Measurements from ENCODE around the gene WFIKKN1. TPM values are rescaled to one million over a fixed set of nuclear protein-coding genes. Genes with fewer than 3 reads are reported as not detected.
A peak's percentile ranks its signal among the peaks of the same experiment; 100 is the strongest.

WFIKKN1 gene
- total RNA-seq, 2 donors from 2014 or later: 0.33 to 0.71 TPM

DNA sequence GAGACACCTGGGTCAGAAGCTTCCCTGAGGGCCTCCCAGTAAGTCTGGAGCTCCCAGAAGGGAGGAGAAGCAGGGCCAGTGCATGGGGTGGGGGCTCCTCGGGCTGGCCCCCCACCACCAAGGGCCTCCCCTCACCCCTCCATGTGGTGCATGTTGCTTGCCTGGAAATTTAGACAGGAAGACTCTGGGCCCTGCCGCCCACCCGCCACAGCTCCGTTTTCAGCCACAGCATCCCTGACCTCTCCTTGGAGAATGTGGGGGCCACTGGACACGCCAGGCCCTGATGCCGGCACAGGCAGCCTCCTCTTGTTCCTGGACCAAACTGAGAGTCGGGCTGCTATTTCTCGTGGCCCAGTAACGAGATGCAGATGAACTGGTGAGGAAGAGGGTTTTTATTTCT lies 8.1 kb downstream of the WFIKKN1 start:
- Mint-ChIP-seq H3K9me3 (no peaks in the 10 kb centered on the region), H3K36me3 (peaks cover 0 to 5% of the 10 kb centered on the region in 2 donors), H3K27ac (no peak overlapping the region)
- no peak for ATAC-seq
- no peak for DNase-seq (ENCODE audit: low spot score in 2 of 2)

DNA sequence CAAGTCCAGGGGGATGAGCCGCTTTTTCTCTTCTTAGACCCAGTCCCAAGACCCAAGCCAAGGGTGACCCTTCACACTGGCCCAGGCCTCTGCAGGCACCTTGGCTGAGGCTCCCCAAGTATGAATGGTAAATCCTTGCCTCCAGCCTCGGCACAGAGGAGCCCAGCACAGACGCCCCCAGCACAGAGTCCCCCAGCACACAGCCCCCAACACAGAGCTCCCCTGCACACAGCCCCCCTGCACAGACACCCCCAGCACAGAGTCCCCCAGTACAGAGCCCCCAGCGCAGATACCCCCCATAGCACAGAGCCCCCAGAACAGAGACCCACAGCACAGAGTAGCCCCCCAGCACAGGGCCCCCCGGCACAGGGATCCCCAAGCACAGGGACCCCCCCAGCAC lies 9.8 kb downstream of the WFIKKN1 start:
- no peak for ATAC-seq
- Mint-ChIP-seq H3K27ac (no peak overlapping the region), H3K9me3 (no peaks in the 10 kb centered on the region), H3K36me3 (peaks cover 0 to 5% of the 10 kb centered on the region in 2 donors)
- DNase-seq (ENCODE audit: low spot score in 2 of 2): no peak

DNA sequence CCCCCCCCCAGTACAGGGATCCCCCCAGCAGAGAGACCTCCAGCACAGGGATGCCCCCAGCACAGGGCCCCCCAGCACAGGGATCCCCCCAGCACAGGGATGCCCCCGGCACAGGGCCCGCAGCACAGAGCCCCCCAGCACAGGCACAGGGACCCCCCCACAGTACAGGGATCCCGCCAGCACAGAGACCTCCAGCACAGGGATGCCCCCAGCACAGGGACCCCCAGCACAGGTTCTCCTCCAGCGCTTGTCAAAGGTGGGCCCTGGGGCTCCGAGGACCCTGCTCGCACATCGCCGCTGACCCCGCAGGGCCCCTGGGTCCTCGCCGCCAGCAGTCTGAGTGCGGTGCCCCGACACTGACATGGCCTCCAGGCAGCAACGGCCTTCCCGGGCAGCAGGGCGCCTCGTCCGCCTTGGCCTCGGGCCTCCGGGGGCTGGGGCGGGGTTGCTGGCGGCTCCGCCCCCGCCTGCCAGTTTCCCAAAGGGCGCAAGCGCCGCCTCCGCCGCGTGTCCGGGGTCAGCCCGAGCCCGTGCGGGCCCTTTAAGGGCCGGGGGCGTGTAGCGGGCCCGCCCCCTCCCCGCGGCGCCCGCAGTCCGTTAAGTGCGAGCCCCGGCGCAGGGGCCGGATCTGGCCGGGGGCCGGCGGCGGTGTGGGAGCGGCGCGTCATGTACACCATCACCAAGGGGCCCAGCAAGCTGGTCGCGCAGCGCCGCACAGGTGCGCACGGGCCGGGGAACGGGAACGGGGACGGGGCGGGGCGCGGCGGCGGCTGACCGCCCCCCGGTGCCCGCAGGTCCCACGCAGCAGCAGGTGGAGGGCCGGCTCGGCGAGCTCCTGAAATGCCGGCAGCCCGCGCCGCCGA lies 10.8 kb downstream of the WFIKKN1 start, which contains the start of gene MCRIP2:
Gene MCRIP2, plus strand, starts transcription at position 503 of the 863 bp plus-strand sequence. Its CDS starts 164 bp downstream, at position 667.
- no peaks in the 10 kb centered on the region for H3K9me3 Mint-ChIP-seq
- H3K36me3 Mint-ChIP-seq: peaks cover 0 to 3% of the 10 kb centered on the region in 2 donors
- ATAC-seq (peak; percentile 73), DNase-seq (ENCODE audit: low spot score in 2 of 2) (peak; percentile 86 to 87)
- H3K27ac Mint-ChIP-seq: peak within 1 kb of the TSS in 1 of 2 donors; percentile 29

DNA sequence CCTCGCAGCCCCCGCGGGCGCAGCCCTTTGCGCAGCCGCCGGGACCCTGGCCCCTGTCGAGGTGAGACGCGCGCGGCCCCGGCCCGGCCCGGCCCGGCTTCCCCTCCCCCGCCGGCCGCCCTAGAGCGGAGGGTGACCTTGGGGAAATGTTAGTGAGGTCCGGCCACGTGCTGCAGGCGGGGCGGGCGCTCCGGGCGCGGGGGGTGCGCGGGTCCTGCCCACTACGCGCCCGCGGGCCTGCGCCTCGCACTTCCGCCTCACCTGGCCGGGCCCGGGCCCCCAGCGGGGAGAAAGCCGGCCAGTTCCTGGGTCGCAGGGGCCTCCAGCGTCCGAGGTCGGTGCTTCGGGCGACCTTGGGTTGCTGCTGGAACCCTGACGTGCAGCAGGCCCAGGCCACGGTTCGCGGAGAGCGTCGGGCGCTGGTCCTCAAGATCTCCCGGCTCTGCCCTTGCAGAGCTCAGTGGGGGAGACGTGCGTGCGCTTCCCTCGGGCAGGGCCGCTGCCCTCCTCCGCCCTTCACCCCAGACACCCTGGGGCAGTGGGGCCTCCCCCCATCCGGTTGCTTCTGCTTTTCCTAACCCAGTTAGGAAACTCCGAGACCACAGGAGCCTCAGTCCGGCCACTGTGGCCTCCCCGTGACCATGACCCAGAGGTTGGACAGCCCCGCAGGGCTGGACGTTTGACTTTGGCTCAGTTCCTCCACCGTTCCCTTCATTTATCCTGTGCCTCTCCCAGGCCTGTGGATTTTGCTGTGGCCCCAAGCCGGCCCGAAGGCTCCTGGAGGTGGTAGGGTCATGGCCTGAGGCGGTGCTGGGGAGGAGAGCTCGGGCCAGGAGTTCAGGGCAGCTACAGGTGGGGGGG lies 11.6 kb downstream of the WFIKKN1 start:
- no peaks in the 10 kb centered on the region for H3K36me3 Mint-ChIP-seq
- H3K9me3 Mint-ChIP-seq: no peaks in the 10 kb centered on the region
- H3K27ac Mint-ChIP-seq: peak overlapping the region in 1 of 2 donors; percentile 29
- peak; percentile 34 to 62 for ATAC-seq
- DNase-seq (ENCODE audit: low spot score in 2 of 2): peak in 1 of 2 donors; percentile 49

DNA sequence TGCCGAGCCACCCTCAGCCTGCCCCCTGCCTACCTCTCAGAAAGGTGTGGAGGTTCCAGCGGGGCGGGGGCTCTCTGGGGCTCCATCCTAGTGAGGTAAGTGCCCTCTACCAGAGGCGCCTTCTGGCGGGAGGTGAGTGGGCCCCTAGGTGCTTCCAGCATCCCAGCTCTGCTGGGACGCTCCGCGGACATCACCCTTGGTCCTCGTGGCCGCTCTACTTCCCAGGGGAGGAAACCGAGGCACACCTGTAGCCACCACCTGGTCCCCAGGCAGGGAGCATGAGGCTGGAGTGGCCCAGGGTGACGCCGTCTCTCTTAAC lies 12.2 kb downstream of the WFIKKN1 start:
- H3K36me3 Mint-ChIP-seq: no peaks in the 10 kb centered on the region
- DNase-seq (ENCODE audit: low spot score in 2 of 2) (no peak), ATAC-seq (no peak)
- no peaks in the 10 kb centered on the region for H3K9me3 Mint-ChIP-seq
- H3K27ac Mint-ChIP-seq: no peak overlapping the region

DNA sequence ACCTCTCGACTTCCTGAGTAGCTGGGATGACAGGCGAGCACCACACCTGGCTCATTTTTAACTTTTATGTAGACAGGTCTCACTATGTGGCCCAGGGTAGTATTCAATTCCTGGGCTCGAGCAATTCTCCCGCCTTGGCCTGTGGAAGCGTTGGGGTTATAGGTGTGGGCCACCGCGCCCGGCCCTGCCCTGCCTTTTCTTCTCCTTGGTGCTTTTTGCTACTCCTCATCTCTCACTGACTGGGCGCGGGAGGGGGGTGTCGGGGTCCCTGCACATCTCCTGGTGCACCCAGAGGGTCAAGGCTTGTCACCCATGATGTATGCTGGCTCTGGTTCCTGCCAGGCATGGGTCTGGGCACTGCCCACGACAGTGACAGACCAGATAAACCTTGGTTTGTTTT lies 13.8 kb downstream of the WFIKKN1 start:
- Mint-ChIP-seq H3K27ac (no peak overlapping the region), H3K9me3 (no peaks in the 10 kb centered on the region), H3K36me3 (no peaks in the 10 kb centered on the region)
- DNase-seq (ENCODE audit: low spot score in 2 of 2): no peak
- no peak for ATAC-seq

DNA sequence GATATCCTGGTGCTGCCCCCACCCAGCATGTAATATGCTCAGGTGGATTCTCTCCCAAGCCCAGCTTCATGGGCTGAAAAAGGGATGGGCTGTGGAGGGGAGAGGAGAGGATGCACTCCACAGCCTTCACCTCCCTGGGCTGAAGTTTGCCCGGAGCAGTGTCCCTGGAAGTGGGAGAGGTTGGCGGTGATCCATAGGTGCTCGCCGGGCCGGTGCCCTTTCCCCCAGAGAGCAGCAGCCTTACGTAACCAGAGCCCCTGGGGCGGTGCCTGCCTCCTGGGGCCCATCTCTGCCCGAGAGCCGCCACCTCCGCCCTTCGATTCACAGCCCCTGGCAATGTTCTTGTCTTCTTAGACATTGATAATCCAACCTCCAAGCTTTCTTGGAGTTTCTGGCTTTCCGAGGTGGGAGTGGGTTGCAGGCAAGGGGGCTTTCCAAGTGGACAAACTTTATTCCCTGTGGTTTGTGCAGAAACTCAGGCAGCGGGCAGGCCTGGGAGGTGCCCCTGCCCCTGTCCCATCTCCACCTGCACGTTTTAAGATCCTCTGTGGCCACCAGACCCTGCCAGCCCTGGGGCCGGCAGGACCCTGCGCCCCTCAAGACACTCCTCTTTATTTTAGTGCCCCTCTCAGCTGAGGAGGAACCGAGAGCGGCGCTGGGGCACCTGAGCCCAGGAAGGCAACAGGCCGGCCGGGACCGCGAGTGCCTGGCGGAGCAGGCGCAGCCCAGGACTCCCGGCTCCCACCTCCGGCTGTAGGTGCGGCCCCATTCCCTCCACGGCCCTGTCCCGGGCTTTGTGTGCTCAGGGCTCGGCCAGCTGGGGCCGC lies 15.3 kb downstream of the WFIKKN1 start:
- H3K27ac Mint-ChIP-seq: no peak overlapping the region
- no peak for ATAC-seq
- no peak for DNase-seq (ENCODE audit: low spot score in 2 of 2)
- no peaks in the 10 kb centered on the region for H3K36me3 Mint-ChIP-seq
- H3K9me3 Mint-ChIP-seq: no peaks in the 10 kb centered on the region

DNA sequence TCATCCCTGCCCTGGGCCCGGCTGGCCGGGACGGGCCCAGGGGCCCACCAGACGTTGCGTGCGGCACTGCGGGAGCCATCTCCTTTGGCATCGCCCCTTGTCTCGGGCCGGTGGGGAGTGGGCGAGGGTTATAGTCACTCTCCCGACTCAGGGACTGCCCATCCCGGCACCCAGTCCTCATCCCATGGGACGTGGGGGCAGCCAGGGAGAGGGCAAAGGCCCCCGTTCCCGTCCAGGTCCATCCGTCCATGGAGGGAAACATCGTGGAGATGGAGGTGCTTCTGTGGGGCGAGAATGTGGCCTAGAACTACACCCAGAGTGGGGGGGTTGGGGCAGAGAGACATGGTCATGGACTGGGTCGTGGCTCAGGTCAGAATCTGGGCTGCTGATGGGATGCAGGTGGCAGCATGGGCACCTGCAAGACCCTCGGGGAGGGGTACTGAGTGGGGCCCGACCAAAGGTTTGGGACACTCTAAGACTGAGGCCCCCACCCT lies 15.9 kb downstream of the WFIKKN1 start:
- no peak for DNase-seq (ENCODE audit: low spot score in 2 of 2)
- no peaks in the 10 kb centered on the region for H3K9me3 Mint-ChIP-seq
- ATAC-seq: no peak
- H3K36me3 Mint-ChIP-seq: no peaks in the 10 kb centered on the region
- H3K27ac Mint-ChIP-seq: no peak overlapping the region

DNA sequence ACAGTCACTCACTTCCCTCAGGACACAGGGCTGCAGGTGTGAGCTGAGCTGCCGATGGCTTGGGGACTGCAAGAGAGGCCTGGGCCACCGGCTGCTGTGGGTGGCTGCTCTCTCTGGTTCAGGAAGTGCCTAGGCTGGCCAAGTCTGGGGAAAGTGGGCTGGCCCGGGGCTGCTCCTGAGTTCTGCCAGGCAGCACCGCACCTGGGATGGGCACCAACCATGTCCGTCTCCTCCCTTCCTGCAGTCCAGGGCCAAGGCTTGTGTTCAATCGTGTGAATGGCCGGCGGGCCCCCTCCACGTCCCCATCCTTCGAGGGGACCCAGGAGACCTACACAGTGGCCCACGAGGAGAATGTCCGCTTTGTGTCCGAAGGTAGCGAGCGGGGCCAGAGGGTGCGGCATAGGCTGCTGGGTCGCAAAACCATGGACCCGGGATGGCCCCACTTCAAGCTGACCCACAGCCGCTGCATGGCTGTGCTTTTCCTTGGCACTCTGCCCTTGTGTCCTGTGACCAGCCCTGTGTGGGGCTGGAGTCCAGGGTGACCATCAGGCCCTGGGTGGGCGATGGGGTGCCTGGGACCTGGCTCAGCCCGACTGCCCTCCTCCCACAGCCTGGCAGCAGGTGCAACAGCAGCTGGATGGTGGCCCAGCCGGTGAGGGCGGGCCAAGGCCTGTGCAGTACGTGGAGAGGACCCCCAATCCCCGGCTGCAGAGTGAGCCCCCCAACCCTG lies 16.6 kb downstream of the WFIKKN1 start:
- no peak overlapping the region for H3K27ac Mint-ChIP-seq
- DNase-seq (ENCODE audit: low spot score in 2 of 2) (no peak), ATAC-seq (no peak)
- no peaks in the 10 kb centered on the region for H3K36me3 Mint-ChIP-seq
- no peaks in the 10 kb centered on the region for H3K9me3 Mint-ChIP-seq

DNA sequence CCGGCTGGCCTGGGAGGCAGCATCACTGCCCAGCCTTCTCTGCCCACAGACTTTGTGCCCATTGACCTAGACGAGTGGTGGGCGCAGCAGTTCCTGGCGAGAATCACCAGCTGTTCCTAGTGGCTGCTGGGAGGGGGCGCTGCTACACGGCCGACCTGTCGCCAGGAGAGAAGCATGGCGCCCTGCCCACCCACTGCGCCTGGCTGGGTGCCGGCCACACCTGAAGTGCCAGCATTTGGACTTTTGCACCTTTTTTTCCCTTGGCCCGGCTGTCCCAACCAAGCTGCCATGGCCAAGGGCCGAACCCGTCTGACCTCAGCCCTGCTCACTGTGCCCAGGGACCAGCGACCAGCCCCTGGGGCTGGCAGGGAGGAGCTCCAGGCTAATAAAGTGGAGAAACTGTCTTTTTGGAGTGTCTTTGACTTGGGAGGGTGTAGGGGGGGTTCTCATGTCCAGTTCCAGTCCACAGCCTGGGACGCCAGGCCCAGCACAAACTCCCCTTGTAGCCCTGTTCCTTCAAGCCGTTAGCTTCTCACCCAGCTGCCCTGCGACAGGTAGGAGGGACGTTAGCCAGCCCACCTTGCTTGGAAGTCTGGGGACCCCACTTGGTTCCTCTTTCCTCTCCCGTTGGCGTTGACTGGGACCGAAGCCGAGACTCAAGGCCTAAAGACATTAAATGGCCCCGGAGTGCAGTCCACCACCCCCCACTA lies 17.4 kb downstream of the WFIKKN1 start:
- no peaks in the 10 kb centered on the region for H3K36me3 Mint-ChIP-seq
- H3K27ac Mint-ChIP-seq: peak overlapping the region; percentile 50 to 74
- ATAC-seq (peak in 1 of 2 donors; percentile 41), DNase-seq (ENCODE audit: low spot score in 2 of 2) (peak in 1 of 2 donors; percentile 67)
- no peaks in the 10 kb centered on the region for H3K9me3 Mint-ChIP-seq

DNA sequence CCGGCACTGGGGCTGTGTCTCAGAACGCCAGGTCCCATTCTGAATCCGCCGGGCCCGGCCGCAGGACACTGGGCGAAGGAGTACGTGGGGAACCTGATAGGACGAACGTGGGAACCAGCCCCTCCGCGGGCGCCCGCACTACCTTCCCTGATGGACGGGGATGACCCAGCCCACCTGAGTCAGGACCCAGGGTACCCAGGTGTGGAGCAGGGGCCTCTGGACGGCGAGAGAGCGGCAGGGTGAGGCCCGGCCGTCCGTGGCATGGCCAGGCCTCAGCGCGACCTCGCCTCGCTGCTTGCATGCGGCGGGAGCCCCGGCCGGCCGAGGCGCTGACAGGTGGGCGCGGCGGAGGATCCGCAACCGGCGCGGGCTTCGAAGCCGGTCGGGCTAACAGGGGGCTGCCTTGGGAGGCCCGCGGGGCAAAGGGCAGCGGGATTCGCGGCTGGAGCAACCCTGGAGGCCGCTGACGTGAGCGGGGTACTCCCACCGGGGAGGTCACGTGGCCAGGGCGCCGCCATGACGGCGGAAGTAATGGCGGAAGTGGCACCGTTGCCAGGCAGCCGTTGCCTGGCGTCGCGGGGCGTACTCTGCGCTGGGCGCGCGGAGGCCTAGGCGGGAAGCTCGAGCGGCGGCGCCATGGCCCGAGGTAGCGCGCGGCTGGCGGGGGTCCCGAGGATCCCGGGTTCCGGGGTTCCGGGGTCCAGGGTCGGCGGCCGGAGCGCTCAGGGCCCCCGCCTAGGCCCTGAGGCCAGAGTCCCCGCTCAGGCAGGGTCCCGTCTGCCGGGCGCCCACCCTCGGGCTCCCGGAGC lies 18.2 kb downstream of the WFIKKN1 start, which contains the start of gene WDR90:
Gene WDR90, plus strand, starts transcription at position 585 of the 809 bp plus-strand sequence. Its CDS starts 52 bp downstream, at position 637.
- peak; percentile 91 to 93 for DNase-seq (ENCODE audit: low spot score in 2 of 2)
- ATAC-seq: peak; percentile 95 to 97
- Mint-ChIP-seq H3K9me3 (no peaks in the 10 kb centered on the region), H3K36me3 (no peaks in the 10 kb centered on the region), H3K27ac (peak within 1 kb of the TSS; percentile 50 to 77)

DNA sequence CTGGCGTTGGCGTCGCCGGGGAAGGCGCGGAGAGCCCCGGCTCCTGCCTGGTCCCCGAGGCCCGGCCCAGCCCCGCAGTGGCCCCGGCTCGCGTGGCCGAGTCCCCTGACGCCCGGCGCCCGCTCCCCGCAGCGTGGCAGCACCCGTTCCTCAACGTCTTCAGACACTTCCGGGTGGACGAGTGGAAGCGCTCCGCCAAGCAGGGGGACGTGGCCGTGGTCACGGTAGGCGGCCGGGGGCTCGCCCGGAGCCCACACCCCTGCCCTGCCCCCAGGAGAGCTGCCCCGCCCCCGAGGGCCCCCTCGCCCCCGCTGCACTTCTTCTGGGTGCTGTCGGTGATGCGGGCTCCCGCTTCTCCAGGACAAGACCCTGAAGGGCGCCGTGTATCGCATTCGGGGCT lies 18.8 kb downstream of the WFIKKN1 start:
- Mint-ChIP-seq H3K36me3 (no peaks in the 10 kb centered on the region), H3K9me3 (no peaks in the 10 kb centered on the region), H3K27ac (peak overlapping the region in 1 of 2 donors; percentile 77)
- ATAC-seq: peak; percentile 13 to 31
- peak in 1 of 2 donors; percentile 26 for DNase-seq (ENCODE audit: low spot score in 2 of 2)

DNA sequence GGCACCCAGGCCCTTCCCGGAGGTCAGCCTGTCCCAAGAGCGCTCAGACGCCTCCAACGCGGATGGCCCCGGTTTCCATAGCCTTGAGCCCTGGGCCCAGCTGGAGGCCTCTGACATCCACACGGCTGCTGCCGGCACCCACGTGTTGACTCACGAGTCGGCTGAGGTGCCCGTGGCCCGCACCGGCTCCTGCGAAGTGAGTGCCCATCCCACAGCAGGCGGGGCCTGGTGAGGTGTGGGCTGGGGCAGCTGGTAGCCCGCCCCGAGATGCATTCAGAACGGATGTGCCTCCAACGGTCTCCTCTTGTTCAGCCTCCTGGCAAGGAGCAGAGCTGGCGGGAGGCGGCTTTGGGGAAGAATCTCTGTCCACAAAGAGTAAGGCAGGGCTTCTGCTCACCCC lies 21.1 kb downstream of the WFIKKN1 start:
- Mint-ChIP-seq H3K27ac (no peak overlapping the region), H3K9me3 (no peaks in the 10 kb centered on the region), H3K36me3 (no peaks in the 10 kb centered on the region)
- DNase-seq (ENCODE audit: low spot score in 2 of 2): no peak
- ATAC-seq: no peak

DNA sequence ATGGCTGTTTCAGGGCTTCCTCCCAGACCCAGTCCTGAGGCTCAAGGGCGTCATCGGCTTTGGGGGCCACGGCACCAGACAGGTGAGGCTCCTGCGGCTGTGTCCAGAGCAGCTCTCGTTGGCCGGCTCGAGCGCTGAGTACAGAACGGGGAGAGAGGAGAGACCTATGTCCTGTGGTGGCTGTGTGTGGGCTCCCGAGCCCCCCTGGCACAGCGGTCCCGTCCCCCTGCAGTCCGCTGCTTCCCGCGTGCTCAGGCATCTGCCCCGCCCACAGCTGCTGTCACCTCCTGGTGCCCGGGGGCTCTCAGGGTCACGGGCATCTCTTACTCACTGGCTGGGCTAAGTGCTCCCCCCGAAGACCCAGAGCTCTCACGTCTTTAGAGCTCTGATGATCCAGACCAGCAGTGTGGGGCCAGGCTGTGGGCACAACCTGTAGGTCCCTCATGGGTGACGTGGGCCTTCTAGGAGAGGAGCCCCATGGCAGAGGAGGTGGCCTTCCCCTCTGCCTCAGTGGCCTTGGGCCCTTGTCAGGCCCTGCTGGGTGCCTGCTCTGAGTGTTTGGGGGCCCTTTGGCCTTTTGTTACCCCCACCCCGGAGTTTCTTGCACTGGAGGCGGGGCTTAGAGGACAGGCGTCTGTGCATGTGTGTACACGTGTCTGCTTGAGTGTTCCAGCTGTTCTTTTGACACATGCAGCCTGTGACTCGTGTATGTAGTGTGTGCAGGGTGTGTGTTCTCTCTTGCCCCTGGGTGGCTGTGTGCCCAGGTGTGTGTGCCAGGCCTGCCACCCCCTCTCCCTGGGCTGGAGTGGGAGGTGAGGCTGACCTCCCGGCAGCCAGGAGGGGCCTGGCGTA lies 21.9 kb downstream of the WFIKKN1 start:
- ATAC-seq: no peak
- DNase-seq (ENCODE audit: low spot score in 2 of 2): no peak
- Mint-ChIP-seq H3K9me3 (no peaks in the 10 kb centered on the region), H3K36me3 (no peaks in the 10 kb centered on the region), H3K27ac (no peak overlapping the region)

Measured in activated naive CD4-positive, alpha-beta T cell treated with anti-CD3 and anti-CD28 coated beads, Interleukin-2, amount 50 U/mL, for 72 hours (primary cell).